Immature natural killer cell (primary cell): ENCODE measurements around the gene TUBB2A. TPM values are rescaled to one million over a fixed set of nuclear protein-coding genes. Genes with fewer than 3 reads are reported as not detected.

Experiments used
- DNase-seq, 3 donors: peaks; one replicate each; pipeline ENCODE4 v3.0.0; 2022; ENCODE audit warnings: mixed read lengths in 1 of 3
- H3K27ac Mint-ChIP-seq, 6 donors: one replicate each; pipeline ENCODE4 v1.8.0; 2020; ENCODE audit warnings: mixed read lengths in 6 of 6, mild to moderate bottlenecking in 5 of 6, inconsistent platforms in 4 of 6, moderate library complexity in 3 of 6
- H3K27me3 Mint-ChIP-seq, 3 donors: one replicate each; pipeline ENCODE4 v1.8.0; 2020 to 2021; ENCODE audit warnings: low read depth in 3 of 3, mild to moderate bottlenecking in 3 of 3, mixed read lengths in 3 of 3, moderate library complexity in 3 of 3, inconsistent platforms in 1 of 3
- H3K36me3 Mint-ChIP-seq, 3 donors: one replicate each; pipeline ENCODE4 v1.8.0; 2020; ENCODE audit warnings: mixed read lengths in 3 of 3, inconsistent platforms in 2 of 3, mild to moderate bottlenecking in 2 of 3
- H3K4me1 Mint-ChIP-seq, 2 donors: one replicate each; pipeline ENCODE4 v1.8.0; 2020; ENCODE audit warnings: inconsistent platforms in 2 of 2, mild to moderate bottlenecking in 2 of 2, mixed read lengths in 2 of 2, moderate library complexity in 1 of 2
- H3K4me3 Mint-ChIP-seq, 5 donors: one replicate each; pipeline ENCODE4 v1.8.0; 2020; ENCODE audit warnings: mild to moderate bottlenecking in 5 of 5, mixed read lengths in 5 of 5, inconsistent platforms in 3 of 5, moderate library complexity in 3 of 5
- H3K9me3 Mint-ChIP-seq, 6 donors: one replicate each; pipeline ENCODE4 v1.8.0; 2020; ENCODE audit warnings: mild to moderate bottlenecking in 6 of 6, mixed read lengths in 6 of 6, inconsistent platforms in 4 of 6, moderate library complexity in 3 of 6
- polyA plus RNA-seq, 3 donors: library from polyadenylated mRNA; unstranded; fragments of 300-500 nt; fragmentation: Illumina TruSeq; gene quantifications; one replicate each; pipeline ENCODE4 v1.2.3, GENCODE V29; 2021

TUBB2A gene
- polyA plus RNA-seq, 3 donors from 2014 or later: 1.4 to 3.8 (median 2.9) TPM

DNA sequence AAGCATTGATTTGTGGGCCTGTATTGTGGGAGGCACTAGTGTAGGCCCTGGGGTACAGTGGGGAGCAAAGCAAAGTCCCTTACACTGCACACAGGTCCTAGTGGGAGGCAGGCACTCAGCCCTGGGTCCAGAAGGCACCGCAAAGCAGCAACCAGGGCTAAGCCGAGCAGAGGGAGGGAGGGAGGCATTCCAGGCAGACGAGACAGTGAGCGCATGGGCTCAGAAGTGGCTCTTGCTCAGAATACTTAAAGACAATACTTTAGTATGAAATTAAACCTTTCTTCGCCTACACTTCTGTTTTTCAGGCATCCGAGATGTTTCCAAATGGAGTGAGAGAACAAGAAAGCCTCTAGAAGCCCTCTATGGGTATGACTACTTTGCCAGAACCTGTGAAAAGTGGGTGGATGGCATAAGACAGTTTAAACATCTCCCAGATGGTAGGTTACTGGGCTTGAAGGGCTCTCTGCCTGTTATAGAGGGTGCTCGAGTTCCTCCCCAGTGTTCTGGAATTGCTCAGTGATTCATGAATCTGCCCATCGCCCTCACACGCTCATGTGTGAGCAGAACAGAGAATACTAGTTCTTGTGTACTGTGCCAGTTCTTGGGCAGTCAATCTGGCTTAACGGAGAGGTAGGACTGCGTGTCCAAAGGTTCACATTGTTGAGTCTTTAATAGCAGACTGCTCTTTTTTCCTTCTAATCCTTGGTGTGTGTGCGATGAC is 20.1 kb downstream of the TUBB2A start:
- H3K27me3 Mint-ChIP-seq: peaks cover 0 to 2% (median 2%) of the 10 kb centered on the region in 3 donors

DNA sequence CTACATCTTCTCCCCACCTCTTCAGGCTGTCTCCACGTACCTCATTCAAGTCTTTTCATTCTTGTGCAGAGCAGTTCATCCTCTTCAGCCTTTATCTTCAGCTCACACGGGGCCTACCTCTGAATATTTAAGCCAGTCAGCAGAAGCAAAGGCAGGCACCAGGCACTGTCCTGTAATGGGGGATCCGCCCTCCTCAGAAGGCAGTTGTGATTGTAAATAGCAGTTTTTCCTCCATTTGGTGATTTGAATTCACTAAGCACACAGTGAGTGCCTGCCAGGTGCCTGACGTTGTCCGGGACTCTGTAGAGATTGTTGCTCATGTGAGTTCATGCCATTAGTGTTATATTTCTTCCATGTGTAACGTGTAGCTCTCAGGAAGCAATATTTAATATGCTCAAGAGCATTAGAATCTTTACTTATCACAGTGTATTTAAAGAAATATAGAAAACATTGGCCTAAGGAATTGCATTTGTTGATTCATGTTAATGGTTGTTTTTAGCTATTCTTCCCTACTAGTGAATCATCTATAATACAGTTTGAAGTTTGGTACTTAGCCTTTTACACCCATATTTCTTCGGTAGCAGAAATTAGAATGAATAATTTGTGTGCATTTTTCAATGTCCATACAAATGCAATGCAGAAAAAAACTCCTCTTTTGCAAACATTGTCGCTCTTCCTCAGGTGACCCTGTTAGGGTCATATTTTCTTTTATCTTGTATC is 20.9 kb downstream of the TUBB2A start:
- Mint-ChIP-seq H3K36me3 (peaks cover 12 to 47% (median 44%) of the 10 kb centered on the region in 3 donors), H3K9me3 (no peaks in the 10 kb centered on the region), H3K4me1 (no peaks in the 10 kb centered on the region), H3K27ac (peak overlapping the region in 1 of 6 donors; percentile 3), H3K4me3 (no peak overlapping the region), H3K27me3 (peaks cover 2 to 3% (median 3%) of the 10 kb centered on the region in 3 donors)
- no peak for DNase-seq

More for the DNA sequence above, 20.1 kb downstream of the TUBB2A start:
- Mint-ChIP-seq H3K27ac (no peak overlapping the region), H3K9me3 (no peaks in the 10 kb centered on the region), H3K4me1 (no peaks in the 10 kb centered on the region), H3K4me3 (no peak overlapping the region), H3K36me3 (peaks cover 12 to 46% (median 40%) of the 10 kb centered on the region in 3 donors)
- no peak for DNase-seq

DNA sequence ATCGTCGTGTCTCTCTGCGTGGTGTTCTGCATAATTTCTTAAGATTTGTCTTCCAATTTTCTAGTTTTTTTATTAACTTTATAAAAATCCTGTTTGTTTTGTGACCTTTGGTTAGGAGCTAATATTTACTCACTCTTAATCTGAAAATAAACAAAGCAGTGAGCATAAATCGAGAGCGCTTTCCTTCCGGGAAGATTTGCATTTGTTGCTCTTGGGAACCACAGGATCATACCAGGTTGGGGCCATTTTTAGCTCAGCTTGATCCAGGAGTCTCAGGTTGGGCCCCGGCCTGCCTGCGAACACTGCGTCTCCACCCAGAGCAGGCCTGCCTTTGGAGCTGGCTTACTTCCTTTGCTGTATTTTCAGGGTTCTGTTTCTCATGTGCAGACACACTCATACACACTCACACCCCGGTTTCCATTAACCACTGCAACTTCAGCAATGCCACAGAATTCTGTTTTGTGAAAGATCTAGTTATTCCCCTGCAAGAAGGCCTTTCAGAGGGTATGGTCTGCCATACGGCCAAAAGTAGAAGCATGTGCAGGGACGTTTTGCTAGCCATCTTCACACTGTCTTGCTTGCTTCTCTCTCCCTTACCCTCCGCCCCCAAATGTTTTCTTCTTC is 21.6 kb downstream of the TUBB2A start:
- Mint-ChIP-seq H3K27me3 (peaks cover 2 to 3% (median 3%) of the 10 kb centered on the region in 3 donors), H3K9me3 (no peaks in the 10 kb centered on the region), H3K4me1 (no peaks in the 10 kb centered on the region), H3K36me3 (peaks cover 14 to 48% (median 47%) of the 10 kb centered on the region in 3 donors), H3K4me3 (no peak overlapping the region), H3K27ac (peak overlapping the region in 1 of 6 donors; percentile 3)
- no peak for DNase-seq

DNA sequence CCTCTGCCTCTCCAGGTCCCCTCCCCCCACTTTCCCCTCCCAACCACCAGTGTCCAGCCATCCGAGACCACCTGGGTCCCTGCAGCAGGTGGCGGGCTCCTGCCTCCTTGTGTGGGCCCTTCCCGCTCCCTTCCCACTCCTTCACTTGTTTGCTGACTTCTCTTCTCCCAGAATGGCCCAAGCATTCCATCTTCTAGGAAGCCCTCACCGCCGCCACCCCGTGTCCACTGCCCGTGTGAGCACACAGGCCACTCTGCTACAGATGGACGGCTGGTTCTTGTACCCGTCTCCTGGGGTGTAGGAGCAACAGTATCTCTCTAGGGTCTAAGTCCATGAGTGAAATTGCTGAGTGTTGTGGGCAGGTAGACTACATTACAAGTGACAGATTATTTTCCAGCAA is 23.8 kb downstream of the TUBB2A start:
- Mint-ChIP-seq H3K4me1 (no peaks in the 10 kb centered on the region), H3K27ac (no peak overlapping the region), H3K27me3 (peaks cover 0 to 3% (median 3%) of the 10 kb centered on the region in 3 donors), H3K9me3 (no peaks in the 10 kb centered on the region), H3K4me3 (no peak overlapping the region), H3K36me3 (peaks cover 10 to 48% (median 39%) of the 10 kb centered on the region in 3 donors)
- no peak for DNase-seq

DNA sequence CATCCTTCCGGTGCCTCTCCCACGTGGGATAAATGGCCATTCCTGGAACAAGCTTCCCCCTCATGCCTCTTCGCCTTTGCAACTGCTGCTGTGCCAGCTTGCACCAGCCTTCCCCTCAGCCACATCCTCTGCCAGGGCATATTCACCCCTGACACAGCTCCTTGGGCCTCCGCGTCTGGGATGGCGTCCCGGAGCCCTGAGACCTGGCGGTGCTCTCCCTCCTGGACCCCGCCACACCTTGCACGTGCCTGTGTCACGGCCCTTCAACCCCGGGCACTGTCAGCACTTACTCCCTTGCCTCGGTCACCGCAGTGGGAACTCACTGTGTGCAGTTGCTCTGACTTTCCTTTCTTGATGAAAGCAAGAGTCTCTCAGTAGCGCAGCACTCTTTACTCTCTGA is 25.6 kb downstream of the TUBB2A start:
- Mint-ChIP-seq H3K4me1 (peaks cover 0 to 1% of the 10 kb centered on the region in 2 donors), H3K27ac (peak overlapping the region in 1 of 6 donors; percentile 79), H3K36me3 (peaks cover 9 to 45% (median 28%) of the 10 kb centered on the region in 3 donors), H3K27me3 (peaks cover 0 to 3% (median 3%) of the 10 kb centered on the region in 3 donors), H3K4me3 (no peak overlapping the region), H3K9me3 (no peaks in the 10 kb centered on the region)
- DNase-seq: no peak

DNA sequence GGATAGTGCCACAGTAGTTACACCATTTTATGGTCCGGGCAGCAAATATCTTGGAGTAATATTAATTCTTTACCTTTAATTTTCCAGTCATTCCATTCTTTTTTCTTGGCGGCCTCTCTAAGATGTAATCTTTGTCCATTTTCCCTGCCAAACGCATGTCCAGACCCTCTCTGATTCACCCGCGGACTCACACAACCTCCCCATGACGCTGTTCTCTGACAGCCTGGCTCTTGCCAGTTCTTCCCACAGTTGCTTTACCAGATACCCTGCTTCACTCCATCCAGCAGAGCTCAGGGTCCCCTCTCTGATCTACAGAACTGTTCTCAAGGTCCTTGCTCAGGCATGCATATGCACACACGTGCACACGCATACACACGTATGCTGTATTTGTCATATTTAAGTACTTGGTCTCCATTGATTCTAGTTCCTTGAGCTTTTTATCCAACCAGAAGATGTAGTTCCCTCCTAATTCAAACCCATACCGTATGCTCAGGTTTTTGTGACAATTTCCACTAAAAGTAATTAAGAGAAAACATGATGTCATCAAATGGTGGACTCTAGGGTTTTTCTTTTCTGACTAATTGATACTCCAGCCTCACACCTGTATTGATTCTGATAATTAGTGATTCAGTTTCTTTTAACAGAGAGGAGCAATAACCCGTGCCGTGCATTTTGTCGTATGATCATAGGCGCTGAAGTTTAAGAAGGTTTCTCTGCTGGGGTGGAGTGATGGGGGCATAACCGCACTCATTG is 28.8 kb downstream of the TUBB2A start:
- DNase-seq: no peak
- Mint-ChIP-seq H3K27me3 (peaks cover 0 to 8% (median 3%) of the 10 kb centered on the region in 3 donors), H3K4me3 (no peak overlapping the region), H3K27ac (peak overlapping the region in 1 of 6 donors; percentile 12), H3K9me3 (no peaks in the 10 kb centered on the region), H3K36me3 (peaks cover 9 to 22% (median 17%) of the 10 kb centered on the region in 3 donors), H3K4me1 (peaks cover 0 to 1% of the 10 kb centered on the region in 2 donors)

DNA sequence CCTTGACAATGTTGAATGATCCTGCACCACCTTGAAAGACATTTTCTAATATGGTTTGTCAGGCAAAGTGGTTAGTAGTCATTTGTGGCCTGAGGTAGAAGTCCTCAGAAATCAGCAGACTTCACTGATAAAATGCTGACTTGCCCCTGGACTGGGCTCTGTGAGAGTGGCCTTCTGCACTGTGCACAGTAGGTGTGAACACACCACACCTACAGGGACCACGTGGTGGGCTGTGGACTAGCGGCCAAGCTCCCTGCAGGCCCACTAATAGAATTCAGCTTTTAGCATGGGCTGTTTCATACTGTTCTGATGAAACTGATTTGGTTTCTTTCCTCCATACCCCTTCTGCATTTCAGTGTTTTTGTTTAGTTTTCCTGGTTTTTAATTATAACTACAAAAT is 31.5 kb downstream of the TUBB2A start:
- peaks cover 0 to 1% of the 10 kb centered on the region in 2 donors for H3K4me1 Mint-ChIP-seq
- H3K4me3 Mint-ChIP-seq: no peak overlapping the region
- H3K27ac Mint-ChIP-seq: no peak overlapping the region
- H3K36me3 Mint-ChIP-seq: peaks cover 4 to 10% (median 9%) of the 10 kb centered on the region in 3 donors
- peaks cover 0 to 6% (median 0%) of the 10 kb centered on the region in 3 donors for H3K27me3 Mint-ChIP-seq
- no peak for DNase-seq
- H3K9me3 Mint-ChIP-seq: no peaks in the 10 kb centered on the region

DNA sequence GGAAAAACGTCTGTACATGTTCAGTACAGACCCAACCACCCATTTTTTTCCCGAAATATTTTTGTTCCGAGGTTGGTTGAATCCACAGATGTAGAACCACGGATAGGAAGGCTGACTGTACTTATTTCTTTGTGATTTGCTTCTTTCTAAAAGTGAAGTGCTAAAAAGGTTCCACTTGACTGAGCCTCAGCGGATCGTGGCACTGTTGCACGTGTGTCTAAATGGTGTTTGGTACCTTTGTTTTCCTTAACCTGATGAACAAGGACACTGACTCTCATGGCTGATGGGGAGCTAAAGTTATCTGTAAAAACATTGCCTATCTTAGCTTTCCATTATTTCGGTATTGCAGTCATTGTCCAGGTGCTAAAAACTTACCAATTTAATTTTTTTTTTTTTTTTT is 32.7 kb downstream of the TUBB2A start:
- Mint-ChIP-seq H3K36me3 (peaks cover 3 to 10% (median 5%) of the 10 kb centered on the region in 3 donors), H3K4me1 (peaks cover 0 to 1% of the 10 kb centered on the region in 2 donors), H3K4me3 (no peak overlapping the region), H3K27ac (no peak overlapping the region), H3K27me3 (peaks cover 0 to 6% (median 0%) of the 10 kb centered on the region in 3 donors), H3K9me3 (no peaks in the 10 kb centered on the region)
- DNase-seq: no peak

DNA sequence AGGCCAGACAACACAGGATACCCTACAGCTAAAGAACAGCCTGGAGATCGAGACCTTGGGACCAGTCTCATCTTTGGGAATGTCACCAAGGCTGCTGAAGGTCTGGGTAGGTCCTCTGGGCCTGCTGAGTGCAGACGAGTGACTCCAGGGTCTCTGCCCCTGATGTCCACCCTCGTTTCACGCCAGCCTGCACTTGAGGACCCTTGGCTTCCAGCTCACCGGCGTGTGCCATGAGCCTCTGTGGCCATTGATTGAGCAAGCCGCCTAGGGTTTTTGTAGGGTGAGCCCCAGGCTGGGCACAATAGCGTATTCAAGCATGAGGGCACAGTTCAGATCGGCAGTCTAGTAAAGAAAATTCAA is 34.5 kb downstream of the TUBB2A start:
- no peak overlapping the region for H3K27ac Mint-ChIP-seq
- no peaks in the 10 kb centered on the region for H3K9me3 Mint-ChIP-seq
- no peak for DNase-seq
- H3K27me3 Mint-ChIP-seq: peaks cover 7 to 10% (median 8%) of the 10 kb centered on the region in 3 donors
- no peak overlapping the region for H3K4me3 Mint-ChIP-seq
- H3K4me1 Mint-ChIP-seq: peaks cover 12 to 14% of the 10 kb centered on the region in 2 donors
- H3K36me3 Mint-ChIP-seq: no peaks in the 10 kb centered on the region

DNA sequence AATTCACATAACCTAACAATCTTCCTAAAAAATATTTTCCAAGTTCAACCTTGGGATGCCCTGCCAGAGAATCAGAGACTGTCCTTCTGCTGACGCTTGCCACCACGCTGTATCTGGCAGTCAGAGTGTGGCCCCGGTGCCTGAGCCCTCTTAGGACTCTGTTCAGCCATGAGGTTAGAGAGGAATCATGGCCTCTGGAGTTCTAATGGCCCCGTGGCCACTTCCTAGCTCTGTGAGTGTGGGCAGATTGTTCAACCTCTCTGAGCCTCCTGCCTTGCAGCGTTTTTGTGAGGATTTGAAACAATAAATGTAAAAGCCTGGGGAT is 36.6 kb downstream of the TUBB2A start:
- Mint-ChIP-seq H3K4me3 (no peak overlapping the region), H3K4me1 (peaks cover 16 to 17% of the 10 kb centered on the region in 2 donors), H3K36me3 (no peaks in the 10 kb centered on the region), H3K27me3 (peaks cover 8 to 14% (median 9%) of the 10 kb centered on the region in 3 donors), H3K27ac (no peak overlapping the region), H3K9me3 (no peaks in the 10 kb centered on the region)
- no peak for DNase-seq

DNA sequence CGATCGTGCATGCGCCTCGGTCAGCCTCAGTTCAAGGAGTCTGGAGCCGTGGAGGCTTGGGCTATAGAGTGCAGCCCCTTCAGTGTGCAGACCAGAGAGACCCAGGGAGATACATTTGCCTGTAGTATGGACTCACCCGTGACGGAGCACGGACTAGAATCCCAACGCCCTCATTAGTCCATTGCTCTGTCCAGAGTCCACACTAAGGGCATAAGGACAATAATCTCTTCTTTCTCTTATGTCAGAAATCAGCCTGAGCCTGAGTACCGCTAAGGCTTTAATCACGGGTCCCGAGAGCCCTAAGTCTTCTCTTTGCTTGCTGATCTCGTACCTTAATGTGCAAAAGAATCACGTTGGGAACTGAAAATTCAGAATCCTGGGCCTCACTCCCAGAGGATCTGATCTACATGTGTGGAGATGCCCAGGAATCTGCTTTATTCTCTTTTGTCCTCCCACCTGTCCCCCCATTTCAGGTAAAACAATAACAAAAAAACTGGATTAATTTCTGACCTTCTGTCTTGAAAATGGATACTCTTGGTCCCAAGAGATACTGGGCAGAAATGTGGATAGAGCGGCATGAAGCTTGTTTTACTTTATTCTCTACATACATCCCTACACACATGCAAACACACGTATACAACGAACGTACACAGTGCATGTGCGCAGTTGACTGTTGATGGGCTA is 38.2 kb downstream of the TUBB2A start:
- H3K4me3 Mint-ChIP-seq: peak overlapping the region; percentile 83 to 94 (median 90)
- peak overlapping the region; percentile 14 to 90 (median 78) for H3K27ac Mint-ChIP-seq
- DNase-seq: no peak
- H3K4me1 Mint-ChIP-seq: peaks cover 16 to 17% of the 10 kb centered on the region in 2 donors
- H3K27me3 Mint-ChIP-seq: peaks cover 8 to 14% (median 9%) of the 10 kb centered on the region in 3 donors
- no peaks in the 10 kb centered on the region for H3K36me3 Mint-ChIP-seq
- H3K9me3 Mint-ChIP-seq: no peaks in the 10 kb centered on the region

DNA sequence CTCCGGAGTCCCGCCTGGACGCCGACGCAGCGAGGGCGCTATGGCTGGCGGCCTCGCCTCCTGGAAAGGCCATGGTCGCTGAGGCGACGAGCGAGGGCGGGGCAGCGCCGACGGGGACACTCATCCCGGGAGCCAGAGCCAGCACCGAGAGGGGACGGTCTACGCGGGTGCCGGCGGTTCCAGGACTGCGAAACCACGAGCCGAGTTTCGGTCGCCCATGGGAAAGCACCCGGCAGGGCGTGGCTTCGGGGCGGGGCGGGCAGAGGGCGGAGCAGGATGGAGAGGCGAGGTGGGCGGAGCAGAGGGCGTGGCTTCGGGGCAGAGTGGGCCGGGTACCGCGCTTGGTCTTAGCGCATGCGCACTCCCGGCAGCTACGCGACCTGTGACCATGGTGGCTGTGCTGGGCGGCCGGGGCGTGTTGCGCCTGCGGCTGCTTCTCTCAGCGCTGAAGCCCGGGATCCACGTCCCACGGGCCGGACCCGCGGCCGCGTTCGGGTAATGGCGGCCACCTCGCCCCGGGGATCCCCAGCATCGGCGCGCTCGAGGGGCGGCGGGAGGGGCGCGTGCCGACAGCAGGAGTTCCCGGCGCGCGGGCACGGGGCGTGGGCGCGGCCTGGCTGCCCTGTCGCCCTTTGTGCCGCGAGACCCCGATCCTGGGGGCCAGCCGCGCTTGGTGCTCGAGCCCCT is 38.8 kb downstream of the TUBB2A start, which contains the start of gene BPHL:
TSS of gene BPHL (plus strand) at position 359 of the 687 bp plus-strand sequence. CDS start at position 389, 30 bp downstream.
- Mint-ChIP-seq H3K4me1 (peaks cover 16 to 17% of the 10 kb centered on the region in 2 donors), H3K27ac (peak within 1 kb of the TSS; percentile 89 to 94 (median 91)), H3K9me3 (no peaks in the 10 kb centered on the region), H3K4me3 (peak within 1 kb of the TSS; percentile 83 to 94 (median 90)), H3K36me3 (no peaks in the 10 kb centered on the region), H3K27me3 (peaks cover 8 to 9% (median 8%) of the 10 kb centered on the region in 3 donors)
- peak; percentile 99 to 100 (median 100) for DNase-seq
